Stimulated activated CD8-positive, alpha-beta memory T cell treated with anti-CD3 and anti-CD28 coated beads, Interleukin-12 subunit alpha, Interleukin-12 subunit beta, amount 100 ng/mL, for 24 hours (primary cell): Measurements from ENCODE around the gene SLC12A5.

Experiments
- DNase-seq: peaks from one replicate; pipeline ENCODE4 v3.0.0-alpha.2; 2020; ENCODE audit errors: extremely low read depth

The SLC12A5 gene

DNA sequence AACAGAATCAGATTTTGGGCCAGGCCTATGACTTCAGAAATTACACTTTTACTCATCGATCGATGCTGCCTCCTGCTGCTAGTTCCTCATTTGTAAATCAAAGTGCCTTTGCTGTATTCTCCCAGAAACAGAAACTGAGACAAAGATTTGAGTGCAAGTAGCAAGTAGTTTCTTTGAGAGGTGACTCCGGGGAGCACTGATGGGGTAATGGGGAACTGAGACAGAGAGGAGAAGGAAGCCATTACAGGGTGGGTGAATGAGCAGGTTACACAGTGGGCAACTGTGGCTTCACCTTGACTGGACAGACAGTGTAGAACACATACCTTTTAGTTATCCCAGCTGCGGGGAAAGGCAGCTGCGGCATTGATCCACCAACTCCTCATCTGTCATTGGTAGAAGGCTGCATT, 79.4 kb downstream of the SLC12A5 start:
- no peak for DNase-seq

- DNase-seq: no peak
These were observed 80.0 kb downstream of the SLC12A5 start for GRCh38 chr20:46108976-46109375.
